Stimulated activated CD8-positive, alpha-beta memory T cell treated with anti-CD3 and anti-CD28 coated beads, Interleukin-15, amount 100 ng/mL, for 1 hour (primary cell): ENCODE data around the gene DDA1.
A peak's percentile ranks its signal among the peaks of the same experiment; 100 is the strongest.
"Not testable (repeated sequence)": the region's sequence is repeated elsewhere in the genome, so short reads cannot be mapped to it uniquely, and the experiment has no call there.

Experiments
- DNase-seq: peaks from one replicate; pipeline ENCODE4 v3.0.0-alpha.2; 2020; ENCODE audit warnings: low read depth

The DDA1 gene

DNA sequence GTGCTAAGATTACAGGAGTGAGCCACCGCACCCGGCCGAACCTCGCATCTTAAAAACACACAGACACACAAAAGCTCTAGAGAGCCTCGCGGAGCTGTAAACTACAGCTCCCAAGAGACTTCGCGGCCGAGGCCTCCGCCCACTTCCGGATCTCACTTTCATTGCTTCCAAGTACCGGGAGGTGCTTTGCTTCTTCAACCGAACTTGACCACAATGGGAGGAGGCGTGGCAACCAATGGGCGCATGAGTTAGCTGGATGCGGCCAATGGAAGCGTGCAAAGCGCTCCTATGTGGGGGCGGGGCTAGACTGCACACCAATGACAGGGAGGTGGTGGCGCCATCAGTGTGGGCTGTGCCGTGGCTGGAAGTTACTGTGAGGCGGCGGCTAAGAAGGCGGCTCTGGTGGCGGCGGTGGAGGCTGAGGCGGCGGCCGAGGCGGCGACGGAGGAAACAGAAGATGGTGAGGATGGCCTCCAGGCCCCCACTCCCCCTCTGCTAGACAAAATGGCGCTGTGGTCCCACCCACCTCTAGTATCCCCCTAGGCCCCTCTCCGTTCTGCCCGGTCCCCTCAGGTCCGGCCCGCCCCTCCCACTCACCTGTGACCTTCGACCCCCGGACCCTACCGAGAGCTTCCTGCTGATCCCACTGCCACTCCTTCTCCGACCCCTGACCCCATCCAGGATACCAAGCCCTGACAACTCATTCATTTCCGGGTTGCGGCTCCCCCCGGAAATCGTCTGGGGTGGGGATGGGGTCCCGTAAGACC lies at the start of gene DDA1:
Gene DDA1 (plus strand): TSS at position 366 of the 767 bp plus-strand sequence. CDS start 92 bp downstream, at position 458.
- peak; percentile 98 for DNase-seq

DNA sequence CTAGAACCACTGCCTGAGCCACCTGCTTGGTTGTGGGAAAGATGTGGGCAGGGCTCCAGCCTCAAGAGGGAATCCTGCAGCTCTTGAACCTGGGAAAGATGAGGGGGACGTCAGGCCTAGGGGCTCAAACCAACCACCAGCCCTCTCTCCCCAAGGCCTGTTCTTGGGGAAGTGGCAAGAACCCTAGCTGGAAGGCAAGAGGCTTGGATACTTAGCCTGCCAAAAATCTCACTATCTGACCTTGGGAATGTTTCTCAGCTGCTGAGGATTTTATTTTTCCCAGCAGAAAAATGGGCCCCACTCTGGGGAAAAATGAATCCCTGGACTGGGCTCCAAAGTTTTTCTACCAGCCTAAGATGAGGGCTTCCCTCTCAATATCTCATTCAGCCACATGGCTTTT lies 49.4 kb upstream of the DDA1 start:
- no peak for DNase-seq

DNA sequence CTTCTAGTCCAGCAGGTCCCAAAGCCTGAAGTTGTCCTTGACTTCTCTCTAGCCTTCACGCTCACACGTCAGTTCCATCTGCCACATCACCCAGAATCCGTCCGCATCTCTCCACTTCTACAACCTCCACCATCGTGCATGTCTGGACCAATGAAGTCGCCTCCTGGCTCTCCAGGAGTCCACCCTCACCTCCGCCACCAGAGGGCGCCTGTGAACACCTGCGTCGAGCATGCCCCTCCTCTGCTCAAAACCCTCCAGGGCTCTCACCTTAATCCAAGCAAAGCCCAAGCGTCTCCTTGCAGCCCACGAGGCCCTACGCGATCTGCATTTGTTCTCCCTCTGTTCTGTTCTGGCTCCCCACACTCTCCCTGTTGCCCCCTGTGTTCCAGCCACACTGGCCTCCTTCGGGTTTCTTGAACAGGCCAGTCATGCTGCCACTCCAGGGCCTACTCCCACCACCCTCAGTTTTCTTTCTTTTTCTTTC lies 48.5 kb upstream of the DDA1 start:
- DNase-seq: peak; percentile 82

DNA sequence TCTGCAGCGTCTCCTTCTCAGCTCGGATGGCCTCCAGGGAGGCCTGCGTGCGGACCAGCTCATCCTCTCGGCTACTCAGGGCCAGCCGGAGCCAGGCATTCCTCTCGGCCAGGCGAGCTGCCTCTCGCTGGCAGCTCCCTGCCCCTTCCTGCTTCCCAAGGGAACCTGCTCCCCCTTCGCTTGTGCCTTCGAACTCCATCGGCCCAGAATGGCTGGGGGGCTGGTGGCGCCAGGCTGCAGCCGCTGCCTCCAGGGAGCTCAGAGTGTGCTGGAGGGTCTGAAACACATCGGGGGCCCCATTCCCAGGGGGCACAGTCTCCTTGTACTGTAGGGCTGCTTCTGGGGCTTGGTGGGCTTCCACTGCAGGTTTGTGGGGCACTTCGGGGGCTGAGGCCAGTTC lies 46.8 kb upstream of the DDA1 start:
- DNase-seq: no peak

DNA sequence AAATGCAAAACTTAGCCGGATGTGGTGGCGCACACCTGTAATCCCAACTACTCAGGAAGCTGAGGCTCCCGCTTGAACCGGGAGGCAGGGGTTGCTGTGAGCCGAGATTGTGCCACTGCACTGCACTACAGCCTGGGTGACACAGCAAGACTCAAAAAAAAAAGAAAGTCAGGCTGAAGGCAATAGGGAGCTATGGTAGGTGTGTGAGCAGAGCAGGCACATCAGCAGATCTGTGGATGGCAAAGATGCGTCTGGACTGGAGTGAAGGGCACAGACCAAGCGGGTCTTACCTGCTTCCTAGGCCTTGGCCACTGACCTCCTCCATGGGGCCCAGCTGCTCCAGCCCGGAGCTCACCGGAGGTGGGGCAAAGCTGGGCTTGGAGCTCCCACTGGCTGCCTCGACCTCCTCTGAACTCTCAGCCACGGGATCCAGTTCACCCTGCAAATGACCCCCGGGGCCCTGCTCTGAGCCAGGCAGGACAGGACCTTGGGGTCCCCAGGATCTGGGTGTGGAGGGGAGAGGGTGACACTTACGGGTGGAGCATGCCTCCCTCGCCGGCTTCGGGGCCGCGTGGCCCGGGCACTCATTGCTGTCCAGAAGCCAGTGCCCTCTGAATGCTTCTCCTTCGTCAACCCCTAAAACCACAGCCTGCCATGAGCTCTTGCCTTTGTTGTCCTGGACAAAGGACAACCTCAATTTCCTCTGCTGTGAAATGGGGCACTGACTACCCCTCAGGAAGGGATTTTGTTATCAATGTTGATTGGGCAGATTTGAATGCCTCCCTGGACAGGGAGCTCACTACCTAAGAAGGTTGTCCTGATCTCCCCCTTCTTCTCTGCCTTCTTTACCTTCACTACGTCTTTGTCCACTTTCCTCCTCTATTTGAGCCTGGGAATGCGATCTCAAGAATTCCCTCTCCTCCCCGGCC lies 45.4 kb upstream of the DDA1 start:
- DNase-seq: no peak

DNA sequence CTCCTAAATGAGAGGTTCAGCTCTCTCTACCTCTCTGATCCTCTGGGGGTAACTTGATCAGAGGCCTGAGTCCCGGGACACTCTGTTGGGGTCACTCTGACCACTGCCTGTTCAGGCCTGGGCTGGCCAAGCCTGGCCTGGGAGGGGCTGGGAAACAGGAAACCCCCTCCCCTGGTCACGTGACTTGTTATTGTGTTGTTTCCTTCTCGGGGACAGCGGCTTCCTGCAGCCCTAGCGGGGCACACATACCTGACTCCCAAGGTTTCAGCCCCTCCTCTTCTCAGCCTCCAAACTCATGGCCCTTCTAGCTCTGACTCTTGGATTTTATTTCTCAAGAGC lies 44.8 kb upstream of the DDA1 start, which contains the start of gene USHBP1:
Gene USHBP1 (minus strand): TSS at position 105 of the 339 bp plus-strand sequence. CDS start 446 bp downstream, outside the sequence.
- no peak for DNase-seq

DNA sequence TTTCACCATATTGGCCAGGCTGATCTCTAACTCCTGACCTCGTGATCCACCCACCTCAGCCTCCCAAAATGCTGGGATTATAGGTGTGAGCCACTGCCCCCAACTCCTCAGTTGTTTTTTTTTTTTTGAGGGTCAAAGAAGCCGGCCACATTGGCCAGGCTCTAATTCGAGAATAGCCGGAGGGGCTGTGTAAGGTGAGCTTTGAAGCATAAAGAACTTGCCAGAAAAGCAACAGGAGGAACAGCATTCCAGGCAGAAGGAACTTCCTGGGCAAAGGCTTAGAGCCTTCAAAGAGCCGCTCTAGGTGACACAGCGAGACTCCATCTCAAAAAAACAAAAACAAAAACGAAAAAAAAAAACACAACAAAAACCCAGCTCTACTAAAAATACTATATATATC lies 43.3 kb upstream of the DDA1 start:
- DNase-seq: no peak

DNA sequence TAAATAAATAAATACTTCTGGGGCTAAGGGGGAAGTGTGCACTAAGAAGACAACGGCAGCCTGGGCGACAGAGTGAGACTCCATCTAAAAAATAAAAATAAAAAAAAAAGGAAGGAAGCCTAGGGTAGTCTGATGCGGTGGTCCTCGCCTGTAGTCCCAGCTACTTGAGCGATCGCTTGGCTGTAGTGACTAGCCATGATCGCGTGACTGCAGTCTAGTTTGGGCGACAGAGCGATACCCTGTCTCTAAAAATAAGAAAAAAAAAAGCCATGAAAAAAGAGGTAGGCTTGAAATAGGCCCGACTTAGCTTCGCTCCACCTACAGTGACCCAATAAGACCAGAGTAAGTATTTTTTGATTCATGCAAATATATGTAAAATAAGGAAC lies 42.8 kb upstream of the DDA1 start:
- DNase-seq: no peak

DNA sequence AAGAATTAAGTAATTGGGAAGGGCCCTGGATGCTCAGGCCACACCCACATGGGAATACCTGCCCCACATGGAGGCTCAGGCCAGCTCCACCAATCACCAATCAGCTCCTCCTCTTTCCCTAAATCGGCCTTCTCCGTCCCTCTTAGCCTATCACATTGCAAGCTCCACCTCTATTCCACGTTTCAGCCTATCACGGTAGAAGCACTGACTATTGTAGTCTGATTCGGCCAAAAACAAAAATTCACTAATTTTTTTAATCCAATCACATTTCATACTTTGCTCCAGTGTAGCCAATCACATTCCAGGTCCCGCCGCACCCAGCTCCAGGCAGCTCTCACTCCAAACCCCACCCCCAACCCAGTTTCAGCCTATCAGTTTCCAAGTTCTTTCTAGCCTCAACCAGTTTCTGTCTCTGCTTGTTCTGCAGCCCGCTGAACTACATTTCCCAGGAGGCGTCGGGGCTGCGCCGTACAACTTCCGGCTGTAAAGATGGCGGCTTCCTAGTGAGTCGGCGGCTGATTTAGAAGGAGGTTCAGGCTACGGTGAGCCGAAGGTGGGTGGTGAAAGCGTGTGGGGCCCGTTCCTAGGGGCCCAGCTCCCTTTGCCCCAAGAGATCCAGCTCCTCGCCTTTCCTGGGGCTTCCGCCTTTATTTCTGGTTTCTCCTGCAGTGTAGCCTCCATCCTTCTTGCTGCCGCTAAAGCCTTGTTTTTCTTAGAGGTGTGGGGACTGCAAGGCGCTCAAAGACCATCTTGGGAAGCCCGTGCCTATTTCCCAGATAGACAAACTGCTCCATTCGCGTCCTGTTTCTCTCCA lies 42.2 kb upstream of the DDA1 start, which contains the start of gene BABAM1:
Gene BABAM1 (plus strand): TSS at position 469 of the 814 bp plus-strand sequence. CDS start 1,364 bp downstream, outside the sequence.
- DNase-seq: peak; percentile 86

DNA sequence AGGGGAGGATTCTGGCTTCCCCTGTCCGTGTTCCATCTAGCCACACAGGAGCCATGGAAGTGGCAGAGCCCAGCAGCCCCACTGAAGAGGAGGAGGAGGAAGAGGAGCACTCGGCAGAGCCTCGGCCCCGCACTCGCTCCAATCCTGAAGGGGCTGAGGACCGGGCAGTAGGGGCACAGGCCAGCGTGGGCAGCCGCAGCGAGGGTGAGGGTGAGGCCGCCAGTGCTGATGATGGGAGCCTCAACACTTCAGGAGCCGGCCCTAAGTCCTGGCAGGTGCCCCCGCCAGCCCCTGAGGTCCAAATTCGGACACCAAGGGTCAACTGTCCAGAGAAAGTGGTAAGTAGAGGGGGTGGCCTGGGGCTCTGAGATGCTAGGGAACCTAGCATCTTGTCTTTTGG lies 40.6 kb upstream of the DDA1 start:
- no peak for DNase-seq

DNA sequence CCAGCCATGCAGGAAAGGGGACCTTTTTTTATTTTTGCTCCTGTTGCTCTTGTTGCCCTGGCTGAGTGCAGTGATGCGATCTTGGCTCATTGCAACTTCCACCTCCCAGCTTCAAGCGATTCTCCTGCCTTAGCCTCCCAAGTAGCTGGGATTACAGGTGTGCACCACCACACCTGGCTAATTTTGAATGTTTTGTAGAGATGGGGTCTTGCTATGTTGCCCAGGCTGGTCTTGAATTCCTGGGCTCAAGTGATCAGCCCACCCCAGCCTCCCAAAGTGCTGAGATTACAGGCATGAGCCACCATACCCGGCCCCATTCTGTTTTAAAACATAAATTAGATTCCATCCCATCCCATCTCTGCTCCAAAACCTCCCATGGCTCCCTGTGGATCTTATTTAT lies 34.5 kb upstream of the DDA1 start:
- not testable (repeated sequence) for DNase-seq

DNA sequence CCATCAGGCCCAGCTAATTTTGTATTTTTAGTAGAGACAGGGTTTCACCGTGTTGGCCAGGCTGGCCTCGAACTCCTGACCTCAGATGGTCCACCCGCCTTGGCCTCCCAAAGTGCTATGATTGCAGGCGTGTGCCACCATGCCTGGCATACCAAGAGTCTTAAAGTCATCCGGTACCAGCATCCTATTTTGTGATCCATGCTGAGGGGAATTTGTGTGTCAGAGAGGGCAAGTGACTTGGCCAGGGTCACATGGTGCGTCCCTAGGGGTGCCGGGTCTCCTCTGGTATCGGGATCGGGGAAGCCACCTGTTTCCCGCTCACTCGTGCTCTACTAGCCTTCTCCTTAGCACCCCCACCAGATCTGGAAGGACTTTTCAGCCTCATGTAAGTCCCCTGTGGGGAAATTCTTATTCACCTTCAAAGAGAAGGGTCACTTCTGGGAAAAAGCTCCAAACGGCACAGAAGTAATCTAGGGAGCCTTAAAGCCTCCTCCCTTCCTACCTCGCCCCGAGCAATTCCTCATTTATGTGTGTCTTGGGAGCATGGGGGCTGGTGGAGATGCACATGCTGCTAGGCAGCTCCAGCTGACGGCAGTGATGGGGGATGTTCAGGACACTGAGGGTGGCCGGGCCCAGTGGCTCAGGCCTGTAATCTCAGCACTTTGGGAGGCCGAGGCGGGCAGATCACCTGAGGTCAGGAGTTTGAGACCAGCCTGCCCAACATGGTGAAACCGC lies 33.8 kb upstream of the DDA1 start:
- DNase-seq: no peak

DNA sequence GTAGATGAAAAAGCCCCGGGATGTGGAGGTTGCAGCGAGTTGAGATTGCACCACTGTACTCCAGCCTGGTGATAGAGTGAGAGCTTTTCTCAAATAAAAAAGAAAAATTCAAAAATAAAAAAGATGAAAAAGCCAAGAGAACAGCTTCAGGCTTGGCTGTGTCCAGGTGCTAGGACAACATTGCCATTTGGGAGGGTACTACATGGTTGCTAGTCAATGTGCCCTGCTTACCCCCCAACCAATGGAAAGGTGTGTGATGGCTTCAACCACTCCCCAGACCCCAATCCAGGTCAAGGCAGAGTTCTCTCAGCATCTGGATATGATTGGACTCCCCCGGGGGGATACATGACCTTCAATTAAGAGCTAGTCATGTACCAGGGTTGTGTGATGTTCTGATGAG lies 29.9 kb upstream of the DDA1 start:
- no peak for DNase-seq

DNA sequence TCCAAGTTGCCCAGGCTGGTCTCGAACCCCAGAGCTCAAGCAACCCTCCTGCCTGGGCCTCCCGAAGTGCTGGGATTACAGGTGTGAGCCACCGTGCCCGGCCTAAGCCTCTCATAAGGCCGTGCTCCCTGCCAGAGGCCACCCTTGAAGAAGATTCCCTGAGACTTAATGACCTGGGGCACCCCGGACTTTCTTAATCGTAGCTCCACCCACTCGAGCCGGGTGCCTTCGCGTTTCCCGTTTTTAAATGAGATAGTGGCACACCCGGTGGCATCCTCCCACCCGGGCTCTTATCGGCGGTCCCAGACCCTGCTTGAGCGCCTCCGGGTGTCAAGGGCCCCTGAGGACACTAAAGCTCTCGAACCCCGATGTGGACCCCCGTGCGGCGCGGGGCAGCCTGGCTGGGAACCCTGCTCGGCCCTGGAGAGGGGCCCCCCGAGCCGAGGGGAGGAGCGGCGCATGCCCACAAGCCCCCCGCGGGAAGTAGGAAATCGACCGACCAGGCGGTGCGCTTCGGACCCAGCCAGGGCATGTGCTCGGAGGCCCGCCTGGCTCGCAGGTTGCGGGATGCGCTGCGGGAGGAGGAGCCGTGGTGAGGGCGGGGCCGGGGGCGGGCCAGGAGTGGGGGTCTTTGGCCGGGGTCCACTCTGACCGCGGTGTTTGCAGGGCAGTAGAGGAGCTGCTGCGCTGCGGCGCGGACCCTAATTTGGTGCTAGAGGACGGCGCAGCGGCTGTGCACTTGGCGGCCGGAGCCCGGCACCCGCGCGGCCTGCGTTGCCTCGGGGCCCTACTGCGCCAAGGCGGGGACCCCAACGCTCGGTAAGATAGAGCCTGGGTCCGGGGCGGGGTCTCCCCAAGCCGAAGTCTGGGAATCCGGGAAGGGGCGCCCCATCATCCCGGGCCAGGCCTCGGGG lies 27.7 kb upstream of the DDA1 start, which contains the start of gene ANKLE1:
Gene ANKLE1 (plus strand): TSS at position 511 of the 914 bp plus-strand sequence. CDS start 20 bp downstream, at position 531.
- no peak for DNase-seq

DNA sequence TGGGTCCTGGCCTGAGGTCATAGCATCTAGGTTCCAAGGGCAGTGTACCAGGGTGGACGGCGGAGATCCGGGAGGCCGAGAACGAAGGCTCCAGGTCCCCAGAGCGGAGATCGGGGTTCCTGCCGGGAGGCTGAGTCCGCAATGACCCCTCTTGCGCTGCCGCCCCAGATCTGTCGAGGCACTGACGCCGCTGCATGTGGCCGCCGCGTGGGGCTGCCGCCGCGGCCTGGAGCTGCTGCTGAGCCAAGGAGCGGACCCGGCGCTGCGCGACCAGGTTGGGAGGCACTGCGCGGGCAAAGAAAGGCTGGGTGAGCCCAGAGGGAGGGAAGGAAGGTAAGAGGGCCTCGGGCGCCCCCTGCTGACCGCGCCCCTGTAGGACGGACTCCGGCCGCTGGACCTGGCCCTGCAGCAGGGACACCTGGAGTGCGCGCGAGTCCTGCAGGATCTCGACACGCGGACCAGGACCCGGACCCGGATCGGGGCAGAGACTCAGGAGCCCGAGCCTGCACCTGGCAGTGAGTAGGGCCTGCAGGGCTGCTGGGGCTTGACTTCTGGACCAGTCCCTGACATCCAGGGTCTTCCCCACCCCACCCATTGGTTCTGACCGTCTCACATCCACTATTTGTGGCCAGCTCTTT lies 26.8 kb upstream of the DDA1 start:
- DNase-seq: peak; percentile 60

DNA sequence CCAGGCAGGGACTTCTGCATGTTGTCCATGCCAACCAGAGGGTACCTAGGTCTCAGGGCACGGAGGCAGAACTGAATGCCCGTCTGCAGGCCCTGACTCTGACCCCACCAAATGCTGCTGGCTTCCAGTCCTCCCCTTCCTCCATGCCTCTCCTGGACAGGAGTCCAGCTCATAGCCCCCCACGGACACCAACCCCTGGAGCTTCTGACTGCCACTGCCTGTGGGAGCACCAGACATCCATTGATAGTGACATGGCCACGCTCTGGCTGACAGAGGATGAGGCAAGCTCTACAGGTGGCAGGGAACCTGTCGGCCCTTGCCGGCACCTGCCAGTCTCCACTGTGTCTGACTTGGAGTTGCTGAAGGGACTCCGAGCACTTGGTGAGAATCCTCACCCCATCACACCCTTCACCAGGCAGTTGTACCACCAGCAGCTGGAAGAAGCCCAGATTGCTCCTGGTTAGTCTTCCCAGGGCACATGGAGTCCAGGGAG lies 25.8 kb upstream of the DDA1 start:
- no peak for DNase-seq

DNA sequence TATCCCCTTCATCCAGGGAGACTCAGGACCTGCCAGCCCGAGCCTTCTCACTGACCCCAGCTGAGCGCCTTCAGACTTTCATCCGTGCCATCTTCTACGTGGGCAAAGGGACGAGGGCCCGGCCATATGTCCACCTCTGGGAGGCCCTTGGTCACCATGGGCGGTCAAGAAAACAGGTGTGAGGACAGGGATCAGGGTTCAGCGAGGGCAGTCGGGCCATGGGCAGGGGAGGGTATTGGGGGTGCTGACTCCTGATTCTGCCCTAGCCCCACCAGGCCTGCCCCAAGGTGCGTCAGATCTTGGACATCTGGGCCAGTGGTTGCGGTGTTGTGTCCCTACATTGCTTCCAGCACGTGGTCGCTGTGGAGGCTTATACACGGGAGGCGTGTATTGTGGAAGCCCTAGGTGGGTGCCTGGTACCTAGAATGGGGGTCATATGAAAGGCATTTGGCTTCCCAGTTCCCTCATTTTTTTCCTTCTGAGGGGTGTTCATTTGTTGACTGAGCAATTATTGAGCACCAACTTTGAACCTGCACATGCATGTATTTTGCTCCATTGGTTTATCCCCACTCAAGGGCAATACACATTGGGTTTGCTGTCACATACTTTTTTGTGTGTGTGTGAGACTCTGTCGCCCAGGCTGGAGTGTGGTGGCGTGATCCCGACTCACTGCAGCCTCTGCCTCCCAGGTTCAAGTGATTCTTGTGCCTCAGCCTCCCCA lies 23.8 kb upstream of the DDA1 start:
- DNase-seq: no peak

DNA sequence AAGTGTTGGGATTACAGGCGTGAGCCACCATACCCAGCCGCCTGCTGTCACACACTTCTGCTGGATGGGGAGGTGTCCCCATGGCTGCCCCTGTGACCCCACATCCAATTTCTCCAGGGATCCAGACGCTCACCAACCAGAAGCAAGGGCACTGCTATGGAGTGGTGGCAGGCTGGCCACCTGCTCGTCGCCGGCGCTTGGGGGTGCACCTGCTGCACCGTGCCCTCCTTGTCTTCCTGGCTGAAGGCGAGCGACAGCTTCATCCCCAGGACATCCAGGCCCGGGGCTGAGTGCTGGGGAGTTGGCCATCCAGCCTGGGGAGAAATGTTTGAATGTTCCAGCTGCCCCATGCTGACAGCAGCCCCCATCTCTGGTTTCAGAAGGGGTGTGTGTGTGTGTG lies 23.1 kb upstream of the DDA1 start:
- no peak for DNase-seq

DNA sequence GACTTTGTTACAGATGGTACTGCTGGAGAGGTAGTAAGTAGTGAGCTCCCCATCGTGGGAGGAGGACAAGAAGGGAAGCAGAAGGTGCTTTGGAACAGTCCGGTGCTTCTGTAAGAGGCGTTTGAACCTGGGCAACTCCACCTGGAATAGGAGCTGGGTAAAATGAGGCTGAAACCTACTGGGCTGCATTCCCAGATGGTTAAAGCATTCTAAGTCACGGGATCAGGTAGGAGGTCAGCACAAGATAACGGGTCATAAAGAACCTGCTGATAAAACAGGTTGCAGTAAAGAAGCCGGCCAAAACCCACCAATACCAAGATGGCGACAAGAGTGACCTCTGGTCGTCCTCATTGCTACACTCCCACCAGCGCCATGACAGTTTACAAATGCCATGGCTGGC lies 22.6 kb upstream of the DDA1 start:
- DNase-seq: no peak
